Choroid plexus epithelial cell (primary cell): ENCODE results near the gene SNRPE.
"Not testable (repeated sequence)": the region's sequence is repeated elsewhere in the genome, so short reads cannot be mapped to it uniquely, and the experiment has no call there.

ENCODE experiments used
- DNase-seq: peaks from one replicate; pipeline ENCODE4 v3.0.0-alpha.2; 2010; ENCODE audit warnings: low read depth
- H3K4me3 ChIP-seq: 2 replicates; pipeline ENCODE4 v1.5.1; 2011; ENCODE audit warnings: low read depth, mild to moderate bottlenecking, control low read depth, low read length, moderate library complexity
- TF ChIP-seq, protein P1 (sequence below): conservative IDR thresholded peaks from 2 replicates; pipeline ENCODE4 v1.5.1; 2011; ENCODE audit warnings: low read depth, mild to moderate bottlenecking, control low read depth, inconsistent platforms, low read length, moderate library complexity

The SNRPE gene

DNA sequence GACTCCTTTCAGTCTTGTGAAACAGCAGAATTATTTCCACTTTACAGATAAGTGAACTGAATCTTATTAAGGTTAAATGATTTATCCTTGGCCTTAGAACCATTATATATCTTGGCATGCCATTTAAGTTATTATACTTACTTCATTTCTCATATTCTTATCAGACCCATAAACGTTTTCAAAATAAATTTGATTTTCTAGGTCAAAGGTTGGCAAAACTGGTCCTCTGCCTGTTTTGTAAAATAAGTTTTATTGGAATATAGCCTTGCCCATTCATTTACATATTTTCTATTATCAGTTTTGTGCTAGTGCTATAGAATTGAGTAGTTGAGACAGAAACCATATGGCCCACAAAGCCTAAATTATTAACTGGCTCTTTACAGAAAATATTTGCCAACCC is 32.9 kb upstream of the SNRPE start:
- DNase-seq, result no peak
- no peak overlapping the region for H3K4me3 ChIP-seq
- TF ChIP-seq, protein P1, sequence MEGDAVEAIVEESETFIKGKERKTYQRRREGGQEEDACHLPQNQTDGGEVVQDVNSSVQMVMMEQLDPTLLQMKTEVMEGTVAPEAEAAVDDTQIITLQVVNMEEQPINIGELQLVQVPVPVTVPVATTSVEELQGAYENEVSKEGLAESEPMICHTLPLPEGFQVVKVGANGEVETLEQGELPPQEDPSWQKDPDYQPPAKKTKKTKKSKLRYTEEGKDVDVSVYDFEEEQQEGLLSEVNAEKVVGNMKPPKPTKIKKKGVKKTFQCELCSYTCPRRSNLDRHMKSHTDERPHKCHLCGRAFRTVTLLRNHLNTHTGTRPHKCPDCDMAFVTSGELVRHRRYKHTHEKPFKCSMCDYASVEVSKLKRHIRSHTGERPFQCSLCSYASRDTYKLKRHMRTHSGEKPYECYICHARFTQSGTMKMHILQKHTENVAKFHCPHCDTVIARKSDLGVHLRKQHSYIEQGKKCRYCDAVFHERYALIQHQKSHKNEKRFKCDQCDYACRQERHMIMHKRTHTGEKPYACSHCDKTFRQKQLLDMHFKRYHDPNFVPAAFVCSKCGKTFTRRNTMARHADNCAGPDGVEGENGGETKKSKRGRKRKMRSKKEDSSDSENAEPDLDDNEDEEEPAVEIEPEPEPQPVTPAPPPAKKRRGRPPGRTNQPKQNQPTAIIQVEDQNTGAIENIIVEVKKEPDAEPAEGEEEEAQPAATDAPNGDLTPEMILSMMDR, result no peak

DNA sequence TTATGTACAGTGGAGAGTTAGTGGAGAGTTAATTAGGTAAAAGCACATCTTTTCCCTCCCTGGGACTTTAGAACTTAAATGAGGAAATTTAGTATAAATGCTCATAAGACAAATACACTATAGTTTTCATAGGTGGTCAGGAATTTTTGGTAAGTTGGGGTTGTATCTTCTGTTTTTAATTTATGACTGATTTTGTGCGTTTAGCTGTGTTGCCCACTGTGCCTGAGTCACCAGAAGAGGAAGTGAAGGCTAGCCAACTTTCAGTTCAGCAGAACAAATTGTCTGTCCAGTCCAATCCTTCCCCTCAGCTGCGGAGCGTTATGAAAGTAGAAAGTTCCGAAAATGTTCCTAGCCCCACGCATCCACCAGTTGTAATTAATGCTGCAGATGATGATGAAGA is 32.2 kb upstream of the SNRPE start:
- peak; percentile 42 for DNase-seq
- H3K4me3 ChIP-seq, result not testable (repeated sequence)

DNA sequence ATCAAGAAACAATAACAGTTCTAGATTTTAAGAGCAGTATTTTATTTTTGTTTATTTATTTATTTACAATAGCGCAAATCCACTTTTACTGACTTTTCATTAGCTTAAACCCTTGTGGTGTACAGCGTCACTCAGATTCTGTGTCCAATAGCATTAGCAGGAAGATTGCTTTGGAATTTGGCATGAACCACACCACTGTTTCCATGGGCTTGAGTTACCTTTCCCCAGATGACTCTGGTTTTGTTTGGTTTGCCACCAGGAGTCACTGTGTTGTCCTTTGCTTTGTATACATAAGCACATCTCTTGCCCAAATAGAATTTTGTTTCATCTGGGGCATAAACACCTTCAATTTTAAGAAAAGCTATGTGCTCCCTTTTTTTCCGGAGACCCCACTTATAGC is 25.9 kb upstream of the SNRPE start:
- TF ChIP-seq, protein P1, result no peak
- H3K4me3 ChIP-seq, result no peak overlapping the region
- no peak for DNase-seq

DNA sequence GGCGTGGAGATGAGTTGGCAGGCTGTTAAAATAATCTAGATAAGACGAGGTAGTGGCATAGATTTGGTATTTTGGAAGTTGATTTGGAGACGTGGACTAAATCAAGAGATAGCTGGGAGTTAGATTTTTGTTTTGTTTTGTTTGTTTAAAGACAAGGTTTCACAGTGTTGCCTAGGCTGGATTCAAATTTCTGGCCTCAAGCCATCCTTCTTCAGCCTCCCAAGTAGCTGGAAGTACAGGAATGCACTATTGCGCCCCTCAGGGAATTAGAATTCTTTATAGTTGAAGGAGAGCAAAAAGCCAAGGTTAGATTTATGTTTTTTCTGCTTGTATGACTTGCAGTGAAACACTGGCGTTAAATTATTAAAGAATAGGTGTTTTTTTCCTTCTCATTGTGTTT is 22.3 kb upstream of the SNRPE start:
- TF ChIP-seq, protein P1, result no peak
- DNase-seq, result peak; percentile 97
- H3K4me3 ChIP-seq, result no peak overlapping the region

DNA sequence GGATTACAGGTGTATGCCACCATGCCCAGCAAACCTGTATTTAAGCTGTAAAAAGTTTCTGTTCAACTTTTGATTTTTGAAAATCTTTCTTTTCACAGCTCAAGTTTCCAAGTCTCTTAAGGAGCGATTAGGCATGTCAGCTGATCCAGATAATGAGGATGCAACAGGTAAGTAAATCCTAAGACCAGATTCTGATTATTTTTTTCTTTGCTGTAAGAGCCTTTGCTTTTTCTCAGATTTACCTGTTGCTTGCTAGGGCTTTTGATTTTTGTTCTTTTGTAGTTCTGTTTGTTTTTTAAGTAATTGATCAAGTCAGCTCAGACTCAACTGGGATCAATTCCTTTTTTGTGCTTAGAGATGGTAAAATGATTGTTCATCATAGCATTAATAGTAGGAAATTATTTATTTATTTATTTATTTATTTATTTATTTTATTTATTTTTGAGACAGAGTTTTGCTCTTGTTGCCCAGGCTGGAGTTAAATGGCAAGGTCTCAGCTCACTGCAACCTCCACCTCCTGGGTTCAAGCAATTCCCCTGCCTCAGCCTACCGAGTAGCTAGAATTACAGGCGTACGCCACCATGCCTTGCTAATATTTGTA is 21.1 kb upstream of the SNRPE start:
- DNase-seq, result no peak
- no peak overlapping the region for H3K4me3 ChIP-seq
- TF ChIP-seq, protein P1, result no peak

DNA sequence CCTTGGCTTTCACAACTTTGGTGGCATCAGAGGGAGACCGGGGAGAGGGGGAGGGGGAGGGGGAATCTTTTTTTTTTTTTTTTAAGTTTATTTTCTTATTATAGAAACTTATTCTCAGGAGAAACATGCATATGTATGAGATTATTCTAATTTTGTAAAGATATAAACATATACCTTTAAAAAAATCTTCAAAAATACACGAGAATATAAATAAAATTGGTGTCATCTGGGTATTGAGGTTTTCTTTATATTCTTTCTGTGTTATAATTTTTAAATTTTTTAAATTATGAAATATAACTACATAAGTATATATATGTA is 18.9 kb upstream of the SNRPE start:
- DNase-seq, result no peak
- TF ChIP-seq, protein P1, result no peak
- H3K4me3 ChIP-seq, result no peak overlapping the region

DNA sequence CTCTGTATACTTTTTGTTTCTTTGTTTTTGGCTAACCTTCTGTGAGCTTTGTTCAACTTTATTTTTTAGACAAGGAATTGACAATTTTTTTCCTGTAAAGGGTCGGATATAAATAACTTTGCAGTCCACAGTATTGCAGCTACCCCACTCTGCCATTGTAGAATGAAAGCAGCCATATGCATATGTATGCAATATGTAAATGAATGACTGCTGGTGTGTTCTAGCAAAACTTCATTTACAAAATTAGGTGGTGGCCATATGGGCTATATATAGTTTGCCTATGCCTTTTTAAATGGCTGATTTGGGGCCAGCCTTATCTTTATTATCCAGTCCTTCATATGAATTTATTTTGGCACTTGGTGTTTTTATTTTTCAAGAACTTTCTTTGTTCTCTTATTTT is 18.0 kb upstream of the SNRPE start:
- no peak overlapping the region for H3K4me3 ChIP-seq
- TF ChIP-seq, protein P1, result no peak
- DNase-seq, result no peak

DNA sequence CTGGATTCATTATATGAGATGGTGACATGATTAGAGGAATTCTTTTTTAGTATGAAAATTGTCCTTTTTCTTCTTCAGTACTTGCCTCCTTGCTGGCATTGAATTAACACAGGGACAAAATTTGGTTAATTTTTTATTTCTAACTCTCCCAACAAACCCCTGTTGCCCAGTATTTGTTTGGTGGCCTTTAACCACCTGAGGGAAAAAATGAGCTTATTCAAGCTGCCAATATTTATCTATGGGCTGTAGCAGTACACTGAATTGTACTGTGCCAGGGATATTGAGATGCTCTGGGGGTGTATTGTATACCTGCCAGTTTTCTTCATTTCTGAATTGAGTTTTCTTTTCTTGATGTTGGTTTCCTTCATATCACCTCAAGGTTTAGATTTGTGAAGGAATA is 8.3 kb upstream of the SNRPE start:
- H3K4me3 ChIP-seq, DNase-seq: not testable (repeated sequence)
